ENCODE data around the gene ELMOD3. TPM values are rescaled to one million over a fixed set of nuclear protein-coding genes. Genes with fewer than 3 reads are reported as not detected.
A peak's percentile ranks its signal among the peaks of the same experiment; 100 is the strongest.

ELMOD3 gene
- total RNA-seq, 1 experiment from 2014 or later: 18.1 TPM

- peaks cover 12% of the 10 kb centered on the region for H3K4me1 ChIP-seq (replicated peaks; ENCODE audit: insufficient read depth)
- H3K79me2 ChIP-seq (ENCODE audit: low read depth): no peaks in the 10 kb centered on the region
- no peak overlapping the region for H3K4me3 ChIP-seq
- no peak for TF ChIP-seq CTCF (conservative IDR thresholded peaks at IDR 0.05)
- no peak for TF ChIP-seq EZH2 (IDR thresholded peaks at IDR 0.05; ENCODE audit: low read depth)
- ChIA-PET POLR2A (ENCODE audit: unreplicated experiment) (interaction anchor here (0.6 kb wide), 2 partner anchors 29 to 31 kb away, joined by 3 to 31 read pairs; partner anchors contain the start of gene ELMOD3), CTCF (interaction anchor here (0.6 kb wide), 1 partner anchor 9 kb away, joined by 4 read pairs; no protein-coding TSS in a partner anchor)
- no TSS peak for BruUV-seq (replicated peaks)
- H4K20me1 ChIP-seq (ENCODE audit: insufficient read depth): no peaks in the 10 kb centered on the region
- intact Hi-C loops (cut with micrococcal nuclease; ENCODE audit: unreplicated experiment): no loop called here
- 0 out of 2 replicates have a peak, but pooled peaks cover 7% of the 10 kb centered on the region for H3K9me3 ChIP-seq (ENCODE audit: insufficient read depth, low read depth)
- H3K27me3 ChIP-seq (ENCODE audit: insufficient read depth, low read depth): no peaks in the 10 kb centered on the region
- peak overlapping the region; percentile 46; the same call in 1 of the 2 replicates for H3K27ac ChIP-seq
- no peak overlapping the region for H2AFZ ChIP-seq
- H3K36me3 ChIP-seq (ENCODE audit: low read depth): peaks cover 4% of the 10 kb centered on the region; the same call in 1 of the 2 replicates
- H3K9me2 ChIP-seq (ENCODE audit: insufficient read depth): no peaks in the 10 kb centered on the region
- no peak for DNase-seq
- no peak overlapping the region for H3K4me2 ChIP-seq
- peaks cover 5% of the 10 kb centered on the region; the same call in 1 of the 2 replicates for H3F3A ChIP-seq (ENCODE audit: insufficient read depth, low read depth)
Observed at GRCh38 chr2:85383850-85384249, 29.3 kb downstream of the ELMOD3 start.

- no peaks in the 10 kb centered on the region for H4K20me1 ChIP-seq (ENCODE audit: insufficient read depth)
- H3K9me3 ChIP-seq (ENCODE audit: insufficient read depth, low read depth): no peaks in the 10 kb centered on the region
- peaks cover 5% of the 10 kb centered on the region; the same call in 1 of the 2 replicates for H3F3A ChIP-seq (ENCODE audit: insufficient read depth, low read depth)
- no peak overlapping the region for H3K4me2 ChIP-seq
- no peaks in the 10 kb centered on the region for H3K9me2 ChIP-seq (ENCODE audit: insufficient read depth)
- no peaks in the 10 kb centered on the region for H3K27me3 ChIP-seq (ENCODE audit: insufficient read depth, low read depth)
- BruUV-seq (replicated peaks): no TSS peak
- TF ChIP-seq CTCF (conservative IDR thresholded peaks at IDR 0.05) (no peak), EZH2 (IDR thresholded peaks at IDR 0.05; ENCODE audit: low read depth) (no peak)
- CTCF ChIA-PET: no interaction called here
- POLR2A ChIA-PET (ENCODE audit: unreplicated experiment): no interaction called here
- no peak overlapping the region for H3K4me3 ChIP-seq
- peaks cover 12% of the 10 kb centered on the region for H3K4me1 ChIP-seq (replicated peaks; ENCODE audit: insufficient read depth)
- DNase-seq: no peak
- H3K36me3 ChIP-seq (ENCODE audit: low read depth): no peaks in the 10 kb centered on the region; the same call in 1 of the 2 replicates
- no peak overlapping the region for H3K27ac ChIP-seq
- H3K79me2 ChIP-seq (ENCODE audit: low read depth): no peaks in the 10 kb centered on the region
- H2AFZ ChIP-seq: no peak overlapping the region
- intact Hi-C loops (cut with micrococcal nuclease; ENCODE audit: unreplicated experiment): no loop called here
Observed at GRCh38 chr2:85385746-85386145, 31.2 kb downstream of the ELMOD3 start.

GRCh38 chr2:85387754-85388153 lies 33.2 kb downstream of the ELMOD3 start:
- Histone ChIP-seq H2AFZ (no peak overlapping the region), H3K36me3 (ENCODE audit: low read depth) (no peaks in the 10 kb centered on the region; the same call in 1 of the 2 replicates), H3K9me2 (ENCODE audit: insufficient read depth) (no peaks in the 10 kb centered on the region), H3K9me3 (ENCODE audit: insufficient read depth, low read depth) (no peaks in the 10 kb centered on the region), H3F3A (ENCODE audit: insufficient read depth, low read depth) (peaks cover 7% of the 10 kb centered on the region; the same call in 1 of the 2 replicates), H3K4me1 (replicated peaks; ENCODE audit: insufficient read depth) (peaks cover 9% of the 10 kb centered on the region), H4K20me1 (ENCODE audit: insufficient read depth) (no peaks in the 10 kb centered on the region), H3K27ac (no peak overlapping the region), H3K4me3 (no peak overlapping the region), H3K27me3 (ENCODE audit: insufficient read depth, low read depth) (no peaks in the 10 kb centered on the region), H3K79me2 (ENCODE audit: low read depth) (no peaks in the 10 kb centered on the region), H3K4me2 (no peak overlapping the region)
- no TSS peak for BruUV-seq (replicated peaks)
- ChIA-PET POLR2A (ENCODE audit: unreplicated experiment) (interaction anchor here (0.6 to 0.7 kb wide), 2 partner anchors 20 to 66 kb away, joined by 3 to 8 read pairs; no protein-coding TSS in a partner anchor), CTCF (no interaction called here)
- intact Hi-C loops (cut with micrococcal nuclease; ENCODE audit: unreplicated experiment): no loop called here
- TF ChIP-seq CTCF (conservative IDR thresholded peaks at IDR 0.05) (no peak), EZH2 (IDR thresholded peaks at IDR 0.05; ENCODE audit: low read depth) (no peak)
- DNase-seq: no peak
